ENCODE data around the gene C11orf42.

C11orf42 gene

GRCh38 chr11:6260207-6260726, 54.9 kb downstream of the C11orf42 start:
- Histone ChIP-seq H3K4me2 (ENCODE audit: low read depth, low read length, poor library complexity, severe bottlenecking) (no peak overlapping the region), H4K20me1 (ENCODE audit: low read depth, low read length) (no peaks in the 10 kb centered on the region), H3K9me2 (replicated peaks; ENCODE audit: insufficient read depth, low read length) (no peaks in the 10 kb centered on the region), H3K27ac (ENCODE audit: low read depth, low read length) (no peak overlapping the region), H3K4me3 (ENCODE audit: insufficient read depth, low read length, poor library complexity, severe bottlenecking) (no peak overlapping the region), H2AFZ (ENCODE audit: low read depth, low read length, severe bottlenecking) (no peak overlapping the region), H3K36me3 (ENCODE audit: low read length) (no peaks in the 10 kb centered on the region), H3K9me3 (ENCODE audit: insufficient read depth, low read length) (no peaks in the 10 kb centered on the region), H3F3A (ENCODE audit: insufficient read depth) (no peaks in the 10 kb centered on the region), H3K79me2 (ENCODE audit: insufficient read depth, low read length) (no peaks in the 10 kb centered on the region), H3K27me3 (ENCODE audit: low read length) (no peaks in the 10 kb centered on the region), H3K9ac (ENCODE audit: low read length) (no peak overlapping the region)
- TF ChIP-seq CTCF (IDR thresholded peaks at IDR 0.05; ENCODE audit: insufficient read depth, low read length, poor library complexity, severe bottlenecking) (no peak), EZH2phosphoT487 (conservative IDR thresholded peaks at IDR 0.05; ENCODE audit: low read length) (no peak)

Measured in SU-DHL-6 (cell line).